GM12801 (cell line): ENCODE results near the gene DPYSL5.

Experiments
- CTCF ChIP-seq: IDR thresholded peaks from one replicate; pipeline ENCODE4 v1.5.1; 2011; ENCODE audit warnings: control low read depth; ENCODE audit not compliant: insufficient read length; ENCODE audit errors: extremely low read depth

DPYSL5 gene

GRCh38 chr2:26942543-26943295 is 94.8 kb downstream of the DPYSL5 start:
- TF ChIP-seq CTCF, result no peak

GRCh38 chr2:26945991-26946750 is 98.2 kb downstream of the DPYSL5 start:
- no peak for TF ChIP-seq CTCF

GRCh38 chr2:26946841-26947784 is 99.2 kb downstream of the DPYSL5 start:
- no peak for TF ChIP-seq CTCF

- no peak for TF ChIP-seq CTCF
Observed at GRCh38 chr2:26948800-26949199, 100.9 kb downstream of the DPYSL5 start.

GRCh38 chr2:26950246-26950645 is 102.3 kb downstream of the DPYSL5 start:
- no peak for TF ChIP-seq CTCF

GRCh38 chr2:26951236-26951635 is 103.3 kb downstream of the DPYSL5 start:
- no peak for TF ChIP-seq CTCF

GRCh38 chr2:26952374-26952773 is 104.4 kb downstream of the DPYSL5 start:
- TF ChIP-seq CTCF, result no peak
